Gastroesophageal sphincter (tissue), 3 donors: ENCODE measurements around the gene OTP.

Source experiments
- CTCF ChIP-seq, 4 experiments: fragments of 200-600 bp in 2 of 4; fragments of 450-650 bp in 2 of 4; sonication (generic) in 1 of 4; IDR thresholded peaks; one replicate each; pipeline ENCODE4 v1.5.1; 2017 to 2019; ENCODE audit warnings: antibody characterized with exemption in 4 of 4, mild to moderate bottlenecking in 2 of 4, moderate library complexity in 2 of 4
- POLR2A ChIP-seq, 2 donors: fragments of 450-650 bp; IDR thresholded peaks; one replicate each; pipeline ENCODE4 v1.6.1; 2017; ENCODE audit warnings: antibody characterized with exemption in 2 of 2, mild to moderate bottlenecking in 2 of 2, moderate library complexity in 1 of 2

DNA sequence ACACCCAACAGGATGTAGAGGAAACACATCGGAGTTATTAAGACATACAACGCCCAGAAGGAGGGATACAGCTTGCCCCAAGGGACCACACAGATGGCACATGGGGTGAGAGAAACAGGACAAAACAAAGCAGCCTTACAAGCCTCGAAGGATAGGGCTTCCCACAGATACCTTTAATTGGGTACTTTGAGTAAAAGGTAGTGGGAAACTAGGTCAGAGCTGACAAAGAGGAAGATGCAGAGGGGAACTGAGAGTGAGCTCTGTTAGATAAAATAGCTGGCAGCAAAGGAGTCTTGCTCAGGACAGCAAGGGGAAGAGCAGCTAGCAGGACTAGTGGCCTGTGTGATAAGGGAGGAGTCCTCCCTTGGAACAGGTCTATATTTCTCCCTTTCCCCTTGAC lies 48.2 kb downstream of the OTP start:
- no peak for TF ChIP-seq CTCF (IDR thresholded peaks at IDR 0.05)
- TF ChIP-seq POLR2A (IDR thresholded peaks at IDR 0.05): no peak
